GM06990 (cell line): ENCODE data around the gene SLC19A3.

Experiments used
- DNase-seq: peaks from one replicate; pipeline ENCODE4 v3.0.0-alpha.2; 2011; ENCODE audit not compliant: insufficient read length; ENCODE audit errors: extremely low read depth
- H3K27me3 ChIP-seq: replicated peaks from 2 replicates; pipeline ENCODE4 v1.6.0; 2011; ENCODE audit warnings: low read length; ENCODE audit not compliant: control insufficient read depth, insufficient read depth
- H3K36me3 ChIP-seq: 2 replicates; pipeline ENCODE4 v1.5.1; 2011; ENCODE audit warnings: low read length; ENCODE audit not compliant: control insufficient read depth, insufficient read depth
- H3K4me3 ChIP-seq: replicated peaks from 2 replicates; pipeline ENCODE4 v1.5.1; 2011; ENCODE audit warnings: low read depth, mild to moderate bottlenecking, control low read depth, low read length
- CTCF ChIP-seq: IDR thresholded peaks from 2 replicates; pipeline ENCODE4 v1.5.1; 2011; ENCODE audit warnings: low read length, control low read depth, mild to moderate bottlenecking, inconsistent platforms; ENCODE audit not compliant: insufficient read depth, poor library complexity, severe bottlenecking

SLC19A3 gene

GRCh38 chr2:227642656-227643055 lies 75.2 kb downstream of the SLC19A3 start:
- TF ChIP-seq CTCF = no peak
- no peak for DNase-seq
- no peaks in the 10 kb centered on the region for H3K36me3 ChIP-seq
- no peak overlapping the region for H3K4me3 ChIP-seq
- no peaks in the 10 kb centered on the region for H3K27me3 ChIP-seq

DNA sequence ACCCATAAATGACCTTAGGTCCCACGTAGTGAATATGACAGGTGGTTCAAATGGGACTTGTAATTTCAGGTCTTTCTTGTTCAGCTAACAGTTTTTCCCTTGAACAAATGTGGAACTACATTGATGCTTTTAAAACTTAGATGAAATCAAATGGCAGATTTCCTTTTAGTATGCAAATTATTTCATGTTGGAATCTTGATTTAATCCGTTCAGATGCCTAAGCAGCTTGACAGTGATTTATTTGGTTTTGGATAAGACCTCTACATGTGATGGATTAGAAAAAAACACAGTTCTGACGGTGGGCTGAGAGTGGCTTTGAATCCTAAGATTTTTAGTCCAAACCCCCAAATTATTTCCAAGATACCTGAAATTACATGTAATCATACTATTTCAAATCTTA lies 83.6 kb downstream of the SLC19A3 start:
- TF ChIP-seq CTCF = no peak
- Histone ChIP-seq H3K4me3 (no peak overlapping the region), H3K27me3 (no peaks in the 10 kb centered on the region), H3K36me3 (no peaks in the 10 kb centered on the region)
- DNase-seq = no peak
